GM23338 (cell line): ENCODE results near the gene HMCN2. TPM values are rescaled to one million over a fixed set of nuclear protein-coding genes. Genes with fewer than 3 reads are reported as not detected.
A peak's percentile ranks its signal among the peaks of the same experiment; 100 is the strongest.

Source experiments
- ATAC-seq: fragments of 200-7000 bp; cut with Tn5 transposase; 3 replicates; pipeline ENCODE4 v1.9.1; 2020
- DNase-seq: peaks from one replicate; pipeline ENCODE4 v3.0.0-alpha.2; 2015; ENCODE audit warnings: low spot score
- H2AFZ ChIP-seq: fragments of 200-600 bp; sonication (generic); 2 replicates; pipeline ENCODE4 v1.8.0; 2016; ENCODE audit warnings: antibody characterized with exemption, mild to moderate bottlenecking, moderate library complexity
- H3F3A ChIP-seq: fragments of 200-600 bp; sonication (generic); replicated peaks from 2 replicates; pipeline ENCODE4 v1.8.0; 2017; ENCODE audit warnings: antibody characterized with exemption, mixed run types, low read depth
- H3K27ac ChIP-seq: fragments of 200-600 bp; sonication (generic); 2 replicates; pipeline ENCODE4 v1.6.1; 2016; ENCODE audit warnings: low read depth
- H3K27me3 ChIP-seq: fragments of 200-600 bp; sonication (generic); 2 replicates; pipeline ENCODE4 v1.8.0; 2016; ENCODE audit warnings: mild to moderate bottlenecking, mixed run types, moderate library complexity; ENCODE audit not compliant: insufficient read depth
- H3K36me3 ChIP-seq: fragments of 200-600 bp; sonication (generic); 2 replicates; pipeline ENCODE4 v1.8.0; 2016; ENCODE audit warnings: mild to moderate bottlenecking; ENCODE audit not compliant: insufficient read depth
- H3K4me1 ChIP-seq: fragments of 200-600 bp; sonication (generic); 2 replicates; pipeline ENCODE4 v1.8.0; 2016; ENCODE audit warnings: mild to moderate bottlenecking, moderate library complexity; ENCODE audit not compliant: insufficient read depth
- H3K4me2 ChIP-seq: fragments of 200-600 bp; sonication (generic); 2 replicates; pipeline ENCODE4 v1.7.1; 2017; ENCODE audit warnings: mixed run types
- H3K4me3 ChIP-seq: fragments of 200-600 bp; sonication (generic); 2 replicates; pipeline ENCODE4 v1.6.1; 2016; ENCODE audit warnings: mixed run types
- H3K79me2 ChIP-seq: fragments of 200-600 bp; sonication (generic); replicated peaks from 2 replicates; pipeline ENCODE4 v1.8.0; 2017; ENCODE audit warnings: mild to moderate bottlenecking; ENCODE audit not compliant: insufficient read depth
- H3K9me2 ChIP-seq: fragments of 200-600 bp; sonication (generic); 2 replicates; pipeline ENCODE4 v1.8.0; 2017; ENCODE audit not compliant: insufficient read depth
- H4K20me1 ChIP-seq: fragments of 200-600 bp; sonication (generic); replicated peaks from 2 replicates; pipeline ENCODE4 v1.8.0; 2017; ENCODE audit warnings: mild to moderate bottlenecking; ENCODE audit not compliant: insufficient read depth
- H3K27ac Mint-ChIP-seq: 2 replicates; pipeline ENCODE4 v1.8.0; 2020; ENCODE audit warnings: inconsistent platforms, mild to moderate bottlenecking, moderate library complexity, mixed read lengths
- H3K27me3 Mint-ChIP-seq: 3 replicates; pipeline ENCODE4 v1.8.0; 2022; ENCODE audit warnings: low read depth, mild to moderate bottlenecking, moderate library complexity, mixed read lengths, inconsistent platforms; ENCODE audit not compliant: insufficient read depth, poor library complexity
- H3K36me3 Mint-ChIP-seq: 3 replicates; pipeline ENCODE4 v1.8.0; 2021; ENCODE audit warnings: low read depth, mild to moderate bottlenecking, inconsistent platforms, moderate library complexity, mixed read lengths
- H3K4me1 Mint-ChIP-seq: 3 replicates; pipeline ENCODE4 v1.8.0; 2020; ENCODE audit warnings: mild to moderate bottlenecking, inconsistent platforms, mixed read lengths
- H3K4me3 Mint-ChIP-seq: 3 replicates; pipeline ENCODE4 v1.8.0; 2021; ENCODE audit warnings: moderate library complexity, mild to moderate bottlenecking, inconsistent platforms, mixed read lengths
- H3K9me3 Mint-ChIP-seq: 3 replicates; pipeline ENCODE4 v1.8.0; 2020; ENCODE audit warnings: moderate library complexity, mild to moderate bottlenecking, inconsistent platforms, mixed read lengths
- EZH2 ChIP-seq: fragments of 200-600 bp; sonication (generic); IDR thresholded peaks from one replicate; pipeline ENCODE4 v1.8.0; 2017; ENCODE audit warnings: antibody characterized with exemption, mild to moderate bottlenecking, low read depth; ENCODE audit not compliant: unreplicated experiment
- EZH2phosphoT487 ChIP-seq: fragments of 200-600 bp; sonication (generic); IDR thresholded peaks from one replicate; pipeline ENCODE4 v1.8.1; 2018; ENCODE audit warnings: antibody characterized with exemption; ENCODE audit not compliant: unreplicated experiment
- JUNB ChIP-seq: IDR thresholded peaks from one replicate; pipeline ENCODE4 v1.6.1; 2016; ENCODE audit warnings: antibody characterized with exemption; ENCODE audit not compliant: unreplicated experiment
- NANOG ChIP-seq: IDR thresholded peaks from 2 replicates; pipeline ENCODE4 v1.6.1; 2016; ENCODE audit warnings: antibody characterized with exemption, borderline replicate concordance
- POLR2AphosphoS5 ChIP-seq: IDR thresholded peaks from 2 replicates; pipeline ENCODE4 v1.6.1; 2016; ENCODE audit warnings: antibody characterized with exemption, low read depth
- STAT1 ChIP-seq: IDR thresholded peaks from one replicate; pipeline ENCODE4 v1.6.1; 2016; ENCODE audit warnings: antibody characterized with exemption; ENCODE audit not compliant: unreplicated experiment
- polyA plus RNA-seq: library from polyadenylated mRNA; unstranded; fragments of >200 nt; fragmentation: Nextera tagmentation; extraction: Ambion mirVana; gene quantifications from 2 replicates; pipeline ENCODE4 v1.2.1, GENCODE V29; 2016
- total RNA-seq: library from RNA; depleted of rRNA; stranded (reverse); fragments of >200 nt; shearing (Covaris generic); gene quantifications from 2 replicates; pipeline ENCODE4 v1.2.3, GENCODE V29; 2014
- TF ChIP-seq, protein P1 (sequence below): IDR thresholded peaks from one replicate; pipeline ENCODE4 v1.6.1; 2018; ENCODE audit warnings: antibody characterized with exemption; ENCODE audit not compliant: unreplicated experiment
- TF ChIP-seq, protein P2 (sequence below), 2 experiments: fragments of 200-600 bp in 1 of 2; sonication (generic) in 1 of 2; conservative IDR thresholded peaks; 2 replicates each; pipeline versions ENCODE4 v1.5.1 to v1.6.1; 2016 to 2017; ENCODE audit warnings: antibody characterized with exemption in 2 of 2, low read depth in 2 of 2, mild to moderate bottlenecking in 2 of 2, moderate library complexity in 1 of 2

HMCN2 gene
- total and polyA plus RNA-seq, 2 experiments from 2014 or later = 1.3 to 4.7 TPM

DNA sequence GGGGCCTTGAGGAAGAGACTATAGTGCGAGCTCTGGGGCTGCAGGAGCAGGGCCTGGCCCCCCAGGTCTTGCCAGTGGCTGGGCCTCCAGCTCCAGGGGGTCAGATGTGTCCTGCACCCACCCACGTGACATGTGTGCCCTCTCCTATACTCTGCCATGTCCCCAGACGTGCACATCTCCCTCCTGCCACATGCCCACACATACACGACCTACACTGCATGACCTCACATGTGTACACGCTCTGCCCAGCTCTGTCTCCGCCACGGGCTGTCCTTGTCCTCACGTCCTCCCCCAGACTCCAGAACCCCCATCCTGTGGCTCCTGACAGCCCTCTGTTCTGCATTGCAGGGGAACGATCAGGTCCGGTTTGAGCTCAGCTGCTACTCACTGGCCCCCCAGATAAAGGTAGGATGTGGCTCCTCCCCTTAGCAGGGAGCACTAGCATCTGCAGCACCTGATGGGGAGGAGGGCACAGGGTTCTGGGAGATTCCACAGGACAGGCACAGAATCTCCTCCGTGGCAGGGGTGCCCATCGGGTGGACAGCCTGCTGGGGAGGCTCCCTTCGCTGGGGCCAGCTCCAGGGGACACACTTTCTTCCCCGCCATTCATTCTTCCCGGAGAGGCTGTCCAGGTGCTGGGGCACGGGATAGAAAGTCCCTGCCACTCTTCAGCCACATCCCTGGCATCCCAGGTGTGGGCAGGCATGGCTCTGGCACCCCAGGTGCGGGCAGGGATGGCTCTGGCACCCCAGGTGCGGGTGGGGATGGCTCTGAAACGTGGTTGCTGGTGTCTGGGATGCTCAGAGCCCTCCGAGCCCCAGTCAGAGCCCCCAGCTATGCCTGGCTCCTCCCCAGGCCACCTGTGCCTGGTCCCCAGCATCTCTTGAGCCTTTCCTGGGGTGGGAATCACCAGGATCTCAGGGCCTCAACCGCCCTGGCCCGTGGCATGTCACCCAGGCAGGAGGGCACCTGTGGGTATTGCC, 198.5 kb downstream of the HMCN2 start (continued):
- TF ChIP-seq, protein P1, sequence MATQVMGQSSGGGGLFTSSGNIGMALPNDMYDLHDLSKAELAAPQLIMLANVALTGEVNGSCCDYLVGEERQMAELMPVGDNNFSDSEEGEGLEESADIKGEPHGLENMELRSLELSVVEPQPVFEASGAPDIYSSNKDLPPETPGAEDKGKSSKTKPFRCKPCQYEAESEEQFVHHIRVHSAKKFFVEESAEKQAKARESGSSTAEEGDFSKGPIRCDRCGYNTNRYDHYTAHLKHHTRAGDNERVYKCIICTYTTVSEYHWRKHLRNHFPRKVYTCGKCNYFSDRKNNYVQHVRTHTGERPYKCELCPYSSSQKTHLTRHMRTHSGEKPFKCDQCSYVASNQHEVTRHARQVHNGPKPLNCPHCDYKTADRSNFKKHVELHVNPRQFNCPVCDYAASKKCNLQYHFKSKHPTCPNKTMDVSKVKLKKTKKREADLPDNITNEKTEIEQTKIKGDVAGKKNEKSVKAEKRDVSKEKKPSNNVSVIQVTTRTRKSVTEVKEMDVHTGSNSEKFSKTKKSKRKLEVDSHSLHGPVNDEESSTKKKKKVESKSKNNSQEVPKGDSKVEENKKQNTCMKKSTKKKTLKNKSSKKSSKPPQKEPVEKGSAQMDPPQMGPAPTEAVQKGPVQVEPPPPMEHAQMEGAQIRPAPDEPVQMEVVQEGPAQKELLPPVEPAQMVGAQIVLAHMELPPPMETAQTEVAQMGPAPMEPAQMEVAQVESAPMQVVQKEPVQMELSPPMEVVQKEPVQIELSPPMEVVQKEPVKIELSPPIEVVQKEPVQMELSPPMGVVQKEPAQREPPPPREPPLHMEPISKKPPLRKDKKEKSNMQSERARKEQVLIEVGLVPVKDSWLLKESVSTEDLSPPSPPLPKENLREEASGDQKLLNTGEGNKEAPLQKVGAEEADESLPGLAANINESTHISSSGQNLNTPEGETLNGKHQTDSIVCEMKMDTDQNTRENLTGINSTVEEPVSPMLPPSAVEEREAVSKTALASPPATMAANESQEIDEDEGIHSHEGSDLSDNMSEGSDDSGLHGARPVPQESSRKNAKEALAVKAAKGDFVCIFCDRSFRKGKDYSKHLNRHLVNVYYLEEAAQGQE = no peak
- TF ChIP-seq EZH2phosphoT487 = no peak
- no peak for TF ChIP-seq NANOG
- TF ChIP-seq, protein P2, sequence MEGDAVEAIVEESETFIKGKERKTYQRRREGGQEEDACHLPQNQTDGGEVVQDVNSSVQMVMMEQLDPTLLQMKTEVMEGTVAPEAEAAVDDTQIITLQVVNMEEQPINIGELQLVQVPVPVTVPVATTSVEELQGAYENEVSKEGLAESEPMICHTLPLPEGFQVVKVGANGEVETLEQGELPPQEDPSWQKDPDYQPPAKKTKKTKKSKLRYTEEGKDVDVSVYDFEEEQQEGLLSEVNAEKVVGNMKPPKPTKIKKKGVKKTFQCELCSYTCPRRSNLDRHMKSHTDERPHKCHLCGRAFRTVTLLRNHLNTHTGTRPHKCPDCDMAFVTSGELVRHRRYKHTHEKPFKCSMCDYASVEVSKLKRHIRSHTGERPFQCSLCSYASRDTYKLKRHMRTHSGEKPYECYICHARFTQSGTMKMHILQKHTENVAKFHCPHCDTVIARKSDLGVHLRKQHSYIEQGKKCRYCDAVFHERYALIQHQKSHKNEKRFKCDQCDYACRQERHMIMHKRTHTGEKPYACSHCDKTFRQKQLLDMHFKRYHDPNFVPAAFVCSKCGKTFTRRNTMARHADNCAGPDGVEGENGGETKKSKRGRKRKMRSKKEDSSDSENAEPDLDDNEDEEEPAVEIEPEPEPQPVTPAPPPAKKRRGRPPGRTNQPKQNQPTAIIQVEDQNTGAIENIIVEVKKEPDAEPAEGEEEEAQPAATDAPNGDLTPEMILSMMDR (conservative IDR thresholded peaks at IDR 0.05; ENCODE audit: low read depth in 2 of 2) = no peak
- TF ChIP-seq JUNB = no peak
- no peak for TF ChIP-seq EZH2

DNA sequence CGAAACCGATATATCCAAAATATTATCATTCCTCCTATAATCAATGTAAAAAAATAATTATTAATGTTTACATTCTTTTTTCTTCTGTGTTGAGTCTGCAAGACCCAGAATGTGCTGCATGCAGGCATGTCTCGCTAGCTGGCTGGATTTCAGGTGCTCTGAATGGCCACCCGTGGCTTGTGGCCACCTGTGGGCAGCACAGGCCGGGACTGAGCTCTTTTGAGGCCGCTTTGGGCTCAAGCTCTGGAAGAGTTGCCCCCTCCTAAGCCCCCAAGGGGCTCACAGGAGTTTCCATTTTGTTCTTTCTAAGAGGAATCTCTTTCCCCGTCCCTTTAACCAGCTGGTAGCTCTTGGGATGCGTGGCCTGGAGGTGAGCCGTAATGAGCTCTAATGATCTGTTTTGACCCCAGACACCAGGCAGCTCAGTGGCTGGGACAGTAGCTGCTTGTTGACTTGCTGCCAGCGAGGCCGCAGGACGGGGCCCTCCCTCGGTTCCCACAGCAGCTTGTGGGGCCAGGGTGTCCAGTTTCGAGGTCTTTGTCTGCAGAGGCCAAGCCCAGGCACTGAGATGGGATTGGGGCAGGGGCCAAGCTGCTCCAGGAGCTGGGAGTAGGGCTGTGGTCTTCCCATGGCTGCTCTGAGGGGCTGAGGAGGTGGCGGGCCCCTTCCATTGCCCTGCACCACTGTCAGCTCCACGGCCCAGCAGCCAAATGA, 200.0 kb downstream of the HMCN2 start:
- peaks cover 18% of the 10 kb centered on the region for H3K36me3 Mint-ChIP-seq
- Histone ChIP-seq H3K4me2 (no peak overlapping the region), H3F3A (no peaks in the 10 kb centered on the region), H3K27me3 (no peaks in the 10 kb centered on the region), H3K4me3 (no peak overlapping the region), H3K4me1 (peaks cover 4% of the 10 kb centered on the region; the same call in 1 of the 2 replicates), H3K27ac (no peak overlapping the region), H2AFZ (no peak overlapping the region), H3K36me3 (no peaks in the 10 kb centered on the region), H4K20me1 (no peaks in the 10 kb centered on the region), H3K79me2 (no peaks in the 10 kb centered on the region), H3K9me2 (no peaks in the 10 kb centered on the region)
- no peak for TF ChIP-seq POLR2AphosphoS5
- TF ChIP-seq STAT1 = no peak
- no peak overlapping the region for H3K27ac Mint-ChIP-seq
- H3K27me3 Mint-ChIP-seq = peaks cover 8% of the 10 kb centered on the region
- H3K9me3 Mint-ChIP-seq = no peaks in the 10 kb centered on the region
- no peak overlapping the region for H3K4me3 Mint-ChIP-seq
- ATAC-seq (peak; percentile 14; the same call in 2 of the 3 replicates), DNase-seq (no peak)
- peaks cover 13% of the 10 kb centered on the region for H3K4me1 Mint-ChIP-seq
